ENCODE results near the gene LDLRAD4. TPM values are rescaled to one million over a fixed set of nuclear protein-coding genes. Genes with fewer than 3 reads are reported as not detected.

The LDLRAD4 gene
- total RNA-seq, 1 donor from 2014 or later = 20.4 TPM

GRCh38 chr18:13183359-13183758 is 35.2 kb upstream of the LDLRAD4 start:
- H3K36me3 Mint-ChIP-seq (ENCODE audit: unreplicated experiment) = no peaks in the 10 kb centered on the region
- no peak for TF ChIP-seq CTCF (IDR thresholded peaks at IDR 0.05)
- no peak for DNase-seq (ENCODE audit: extremely low spot score, unreplicated experiment)
- no peak overlapping the region for H3K4me3 Mint-ChIP-seq (ENCODE audit: unreplicated experiment)
- H3K27me3 Mint-ChIP-seq (ENCODE audit: unreplicated experiment) = peaks cover 23% of the 10 kb centered on the region
- H3K9me3 Mint-ChIP-seq (ENCODE audit: unreplicated experiment) = no peaks in the 10 kb centered on the region
- no peak overlapping the region for H3K27ac Mint-ChIP-seq (ENCODE audit: unreplicated experiment)
- no peaks in the 10 kb centered on the region for H3K4me1 Mint-ChIP-seq (ENCODE audit: unreplicated experiment)

- H3K36me3 Mint-ChIP-seq (ENCODE audit: unreplicated experiment) = no peaks in the 10 kb centered on the region
- DNase-seq (ENCODE audit: extremely low spot score, unreplicated experiment) = no peak
- H3K27me3 Mint-ChIP-seq (ENCODE audit: unreplicated experiment) = peaks cover 23% of the 10 kb centered on the region
- no peaks in the 10 kb centered on the region for H3K9me3 Mint-ChIP-seq (ENCODE audit: unreplicated experiment)
- TF ChIP-seq CTCF (IDR thresholded peaks at IDR 0.05) = no peak
- no peaks in the 10 kb centered on the region for H3K4me1 Mint-ChIP-seq (ENCODE audit: unreplicated experiment)
- no peak overlapping the region for H3K27ac Mint-ChIP-seq (ENCODE audit: unreplicated experiment)
- no peak overlapping the region for H3K4me3 Mint-ChIP-seq (ENCODE audit: unreplicated experiment)
Observed at GRCh38 chr18:13183790-13184189, 34.8 kb upstream of the LDLRAD4 start.

- no peak for TF ChIP-seq CTCF (IDR thresholded peaks at IDR 0.05)
- H3K36me3 Mint-ChIP-seq (ENCODE audit: unreplicated experiment) = no peaks in the 10 kb centered on the region
- H3K4me3 Mint-ChIP-seq (ENCODE audit: unreplicated experiment) = no peak overlapping the region
- H3K9me3 Mint-ChIP-seq (ENCODE audit: unreplicated experiment) = no peaks in the 10 kb centered on the region
- H3K27ac Mint-ChIP-seq (ENCODE audit: unreplicated experiment) = no peak overlapping the region
- no peaks in the 10 kb centered on the region for H3K4me1 Mint-ChIP-seq (ENCODE audit: unreplicated experiment)
- DNase-seq (ENCODE audit: extremely low spot score, unreplicated experiment) = no peak
- H3K27me3 Mint-ChIP-seq (ENCODE audit: unreplicated experiment) = peaks cover 23% of the 10 kb centered on the region
Observed at GRCh38 chr18:13184396-13184795, 34.2 kb upstream of the LDLRAD4 start.

GRCh38 chr18:13185675-13186198 is 32.8 kb upstream of the LDLRAD4 start:
- TF ChIP-seq CTCF (IDR thresholded peaks at IDR 0.05) = no peak
- no peak for DNase-seq (ENCODE audit: extremely low spot score, unreplicated experiment)
- H3K9me3 Mint-ChIP-seq (ENCODE audit: unreplicated experiment) = no peaks in the 10 kb centered on the region
- H3K27ac Mint-ChIP-seq (ENCODE audit: unreplicated experiment) = no peak overlapping the region
- peaks cover 25% of the 10 kb centered on the region for H3K27me3 Mint-ChIP-seq (ENCODE audit: unreplicated experiment)
- H3K36me3 Mint-ChIP-seq (ENCODE audit: unreplicated experiment) = no peaks in the 10 kb centered on the region
- H3K4me1 Mint-ChIP-seq (ENCODE audit: unreplicated experiment) = no peaks in the 10 kb centered on the region
- no peak overlapping the region for H3K4me3 Mint-ChIP-seq (ENCODE audit: unreplicated experiment)

- Mint-ChIP-seq H3K36me3 (ENCODE audit: unreplicated experiment) (no peaks in the 10 kb centered on the region), H3K9me3 (ENCODE audit: unreplicated experiment) (no peaks in the 10 kb centered on the region)
- no peak for TF ChIP-seq CTCF (IDR thresholded peaks at IDR 0.05)
Observed at GRCh38 chr18:13186687-13187086, 31.9 kb upstream of the LDLRAD4 start.

More at GRCh38 chr18:13186687-13187086, 31.9 kb upstream of the LDLRAD4 start:
- Mint-ChIP-seq H3K27me3 (ENCODE audit: unreplicated experiment) (peaks cover 16% of the 10 kb centered on the region), H3K4me1 (ENCODE audit: unreplicated experiment) (peaks cover 5% of the 10 kb centered on the region), H3K27ac (ENCODE audit: unreplicated experiment) (no peak overlapping the region), H3K4me3 (ENCODE audit: unreplicated experiment) (no peak overlapping the region)
- DNase-seq (ENCODE audit: extremely low spot score, unreplicated experiment) = no peak
